GM11168 (cell line): ENCODE data around the gene CTIF.
"Not testable (repeated sequence)": the region's sequence is repeated elsewhere in the genome, so short reads cannot be mapped to it uniquely, and the experiment has no call there.

Source experiments
- in situ Hi-C: fragments of 300-500 bp; cut with MboI; formaldehyde crosslinking; loops from one replicate; pipeline ENCODE4 v1.12.0; 2022; ENCODE audit warnings: low sequenced_read_pairs; ENCODE audit not compliant: unreplicated experiment

The CTIF gene

GRCh38 chr18:48638451-48638850 lies 99.6 kb downstream of the CTIF start:
- in situ Hi-C loops: no loop called here

GRCh38 chr18:48638896-48639771 lies 100.3 kb downstream of the CTIF start:
- in situ Hi-C loops: no loop called here

- in situ Hi-C loops: loop anchor here (10.0 kb wide), 1 partner anchor 165 kb away; no protein-coding TSS in a partner anchor
These were observed 101.1 kb downstream of the CTIF start for GRCh38 chr18:48639772-48640432.

GRCh38 chr18:48640566-48641270 lies 101.9 kb downstream of the CTIF start:
- in situ Hi-C loops: loop anchor here (10.0 kb wide), 1 partner anchor 166 kb away; no protein-coding TSS in a partner anchor

- in situ Hi-C loops: loop anchor here (10.0 kb wide), 1 partner anchor 167 kb away; no protein-coding TSS in a partner anchor
These were observed 103.2 kb downstream of the CTIF start for GRCh38 chr18:48641981-48642380.

GRCh38 chr18:48642503-48642902 lies 103.7 kb downstream of the CTIF start:
- in situ Hi-C loops: loop anchor here (10.0 kb wide), 1 partner anchor 168 kb away; no protein-coding TSS in a partner anchor

GRCh38 chr18:48643262-48643661 lies 104.4 kb downstream of the CTIF start:
- in situ Hi-C loops: loop anchor here (10.0 kb wide), 1 partner anchor 168 kb away; no protein-coding TSS in a partner anchor

- in situ Hi-C loops: loop anchor here (10.0 kb wide), 1 partner anchor 169 kb away; no protein-coding TSS in a partner anchor
These were observed 105.2 kb downstream of the CTIF start for GRCh38 chr18:48644029-48644428.

- in situ Hi-C loops: loop anchor here (10.0 kb wide), 1 partner anchor 171 kb away; no protein-coding TSS in a partner anchor
These were observed 106.7 kb downstream of the CTIF start for GRCh38 chr18:48645427-48646002.

GRCh38 chr18:48646976-48647375 lies 108.1 kb downstream of the CTIF start:
- in situ Hi-C loops: loop anchor here (10.0 kb wide), 1 partner anchor 172 kb away; no protein-coding TSS in a partner anchor

- in situ Hi-C loops: loop anchor here (10.0 kb wide), 1 partner anchor 174 kb away; no protein-coding TSS in a partner anchor
These were observed 110.4 kb downstream of the CTIF start for GRCh38 chr18:48649231-48649630.

GRCh38 chr18:48654591-48654990 lies 115.8 kb downstream of the CTIF start:
- in situ Hi-C loops: not testable (repeated sequence)

- in situ Hi-C loops: no loop called here
These were observed 116.7 kb downstream of the CTIF start for GRCh38 chr18:48655508-48655907.

GRCh38 chr18:48656176-48656575 lies 117.3 kb downstream of the CTIF start:
- in situ Hi-C loops: no loop called here

- in situ Hi-C loops: no loop called here
These were observed 117.8 kb downstream of the CTIF start for GRCh38 chr18:48656582-48656981.

GRCh38 chr18:48657447-48658120 lies 118.8 kb downstream of the CTIF start:
- in situ Hi-C loops: no loop called here

GRCh38 chr18:48658721-48659120 lies 119.9 kb downstream of the CTIF start:
- in situ Hi-C loops: no loop called here

GRCh38 chr18:48659188-48660009 lies 120.6 kb downstream of the CTIF start:
- in situ Hi-C loops: no loop called here
